ENCODE results near the gene FBXO38. TPM values are rescaled to one million over a fixed set of nuclear protein-coding genes. Genes with fewer than 3 reads are reported as not detected.

The FBXO38 gene
- total RNA-seq, 1 experiment from 2014 or later, result 35.8 TPM

DNA sequence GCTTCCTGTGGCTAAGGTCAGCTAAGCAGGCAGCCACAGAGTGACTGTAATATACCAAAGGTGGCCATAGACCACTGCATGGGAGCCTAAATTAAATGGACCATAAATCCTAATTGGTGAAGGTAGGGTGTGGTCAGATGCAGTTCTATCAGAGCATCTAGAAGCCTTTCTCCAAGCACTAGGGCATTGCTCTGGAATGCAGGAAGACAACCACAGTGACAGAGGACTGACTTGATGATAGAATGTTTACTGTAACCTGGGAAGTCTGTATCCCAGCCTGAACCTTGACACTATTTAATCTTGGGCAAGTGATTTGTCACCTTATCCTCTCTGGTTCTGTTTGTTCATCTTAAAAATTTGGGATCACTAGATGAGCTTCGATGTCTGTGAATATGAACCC is 2.3 kb downstream of the FBXO38 start:
- no peaks in the 10 kb centered on the region for H3K27me3 Mint-ChIP-seq (ENCODE audit: low read depth)
- no peak overlapping the region for H3K27ac Mint-ChIP-seq

DNA sequence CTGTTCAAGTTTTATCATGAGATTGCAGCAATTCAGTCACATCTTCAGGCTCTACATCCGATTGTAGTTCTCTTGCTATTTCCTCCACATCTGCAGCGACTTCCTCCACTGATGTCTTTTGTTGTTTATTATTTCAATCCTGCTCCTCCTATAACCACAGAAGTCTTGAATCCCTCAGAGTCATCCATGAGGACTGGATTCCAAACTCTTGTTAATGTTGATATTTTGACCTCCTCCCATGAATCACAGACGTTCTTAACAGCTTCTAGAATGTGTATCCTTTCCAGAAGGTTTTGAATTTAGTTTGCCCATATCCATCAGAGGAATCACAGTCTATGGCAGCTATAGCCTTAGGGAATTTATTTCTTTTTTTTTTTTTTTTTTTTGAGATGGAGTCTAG is 3.6 kb downstream of the FBXO38 start:
- no peak overlapping the region for H3K27ac Mint-ChIP-seq
- ChIA-PET CTCF (interaction anchor here (0.6 kb wide), 1 partner anchor 201 kb away, joined by 3 read pairs; no protein-coding TSS in a partner anchor), POLR2A (interaction anchor here (0.6 kb wide), 1 partner anchor 10 kb away, joined by 3 read pairs; no protein-coding TSS in a partner anchor)
- H3K4me3 Mint-ChIP-seq, result no peak overlapping the region
- H3K36me3 Mint-ChIP-seq, result peaks cover 5% of the 10 kb centered on the region; the same call in 1 of the 2 replicates
- no peaks in the 10 kb centered on the region for H3K9me3 Mint-ChIP-seq
- H3K27me3 Mint-ChIP-seq (ENCODE audit: low read depth), result no peaks in the 10 kb centered on the region
- ATAC-seq (no peak), DNase-seq (ENCODE audit: low spot score) (no peak)
- H3K4me1 Mint-ChIP-seq, result peaks cover 39% of the 10 kb centered on the region
- no peak for TF ChIP-seq PRDM15 (CRISPR knock-in tag; IDR thresholded peaks at IDR 0.05)
- no peak for TF ChIP-seq ZNF416 (CRISPR knock-in tag; IDR thresholded peaks at IDR 0.05)
- no peak for TF ChIP-seq CTCF (IDR thresholded peaks at IDR 0.05)
- no peak for TF ChIP-seq CREB1 (CRISPR knock-in tag; IDR thresholded peaks at IDR 0.05)
- TF ChIP-seq MXD4 (CRISPR knock-in tag; IDR thresholded peaks at IDR 0.05; ENCODE audit: borderline replicate concordance), result no peak
- no peak for TF ChIP-seq ZNF671 (CRISPR knock-in tag; IDR thresholded peaks at IDR 0.05)
- no peak for TF ChIP-seq ATF1 (CRISPR knock-in tag; IDR thresholded peaks at IDR 0.05)
- TF ChIP-seq NFE2L1 (CRISPR knock-in tag; IDR thresholded peaks at IDR 0.05), result no peak

More for the DNA sequence above, 2.3 kb downstream of the FBXO38 start:
- DNase-seq (ENCODE audit: low spot score) (no peak), ATAC-seq (no peak)
- H3K4me1 Mint-ChIP-seq, result peaks cover 31% of the 10 kb centered on the region
- TF ChIP-seq ATF6 (CRISPR knock-in tag; IDR thresholded peaks at IDR 0.05) (no peak), FOXP1 (CRISPR knock-in tag; IDR thresholded peaks at IDR 0.05; ENCODE audit: borderline replicate concordance) (no peak), ZBTB43 (CRISPR knock-in tag; IDR thresholded peaks at IDR 0.05) (no peak), HMGXB4 (CRISPR knock-in tag; IDR thresholded peaks at IDR 0.05) (no peak), FOXP4 (CRISPR knock-in tag; IDR thresholded peaks at IDR 0.05) (no peak), GTF2I (CRISPR knock-in tag; conservative IDR thresholded peaks at IDR 0.05) (no peak), ZNF232 (CRISPR knock-in tag; IDR thresholded peaks at IDR 0.05) (no peak), TEAD4 (CRISPR knock-in tag; IDR thresholded peaks at IDR 0.05) (no peak), SMAD3 (CRISPR knock-in tag; IDR thresholded peaks at IDR 0.05; ENCODE audit: borderline replicate concordance) (no peak)
- TF ChIP-seq, protein P1, sequence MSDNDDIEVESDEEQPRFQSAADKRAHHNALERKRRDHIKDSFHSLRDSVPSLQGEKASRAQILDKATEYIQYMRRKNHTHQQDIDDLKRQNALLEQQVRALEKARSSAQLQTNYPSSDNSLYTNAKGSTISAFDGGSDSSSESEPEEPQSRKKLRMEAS (CRISPR knock-in tag; IDR thresholded peaks at IDR 0.05), result no peak
- ChIA-PET CTCF (no interaction called here), POLR2A (no interaction called here)
- no peaks in the 10 kb centered on the region for H3K9me3 Mint-ChIP-seq
- H3K4me3 Mint-ChIP-seq, result no peak overlapping the region
- H3K36me3 Mint-ChIP-seq, result peaks cover 5% of the 10 kb centered on the region; the same call in 1 of the 2 replicates
